ENCODE results near the gene KCNV2.

The KCNV2 gene

DNA sequence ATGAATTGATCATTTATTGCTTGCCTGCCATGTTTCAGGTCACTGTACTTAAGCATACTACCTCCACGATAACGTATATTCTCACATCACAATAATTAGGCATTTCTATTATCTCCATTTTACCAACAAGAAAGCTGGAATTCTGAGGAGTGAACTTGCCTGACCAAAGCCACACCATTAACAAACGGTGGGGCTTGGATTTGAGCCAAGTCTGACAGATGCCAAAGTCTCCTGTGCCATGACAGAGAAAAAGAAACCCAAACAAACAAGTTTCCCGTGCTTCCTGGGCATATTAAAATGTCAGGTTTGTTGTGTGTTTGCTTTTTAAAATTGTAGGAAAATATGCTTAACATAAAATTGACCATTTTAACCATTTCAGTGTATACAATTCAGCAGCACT lies 40.8 kb upstream of the KCNV2 start:
- H3K36me3 ChIP-seq (replicated peaks in 1 of 2; ENCODE audit: control insufficient read depth in 2 of 2, insufficient read depth in 2 of 2, low read length in 2 of 2) = no peaks in the 10 kb centered on the region
- WGBS, 2 donors (ENCODE audit: extremely low coverage in 2 of 2, insufficient read length in 2 of 2, insufficient replicate concordance in 1 of 2) = no CpG with 5 or more reads among the region's 4 CpGs

GRCh38 chr9:2677915-2678889 lies 39.1 kb upstream of the KCNV2 start:
- no peaks in the 10 kb centered on the region for H3K36me3 ChIP-seq (replicated peaks in 1 of 2; ENCODE audit: control insufficient read depth in 2 of 2, insufficient read depth in 2 of 2, low read length in 2 of 2)
- no peak overlapping the region for H2BK120ac ChIP-seq (ENCODE audit: low read depth, low read length)
- H3K4me3 ChIP-seq (ENCODE audit: low read length in 2 of 2) = no peak overlapping the region
- H2BK15ac ChIP-seq (ENCODE audit: low read length) = no peak overlapping the region
- H3K4me2 ChIP-seq (ENCODE audit: insufficient read depth, low read length, poor library complexity, severe bottlenecking) = no peak overlapping the region
- H2BK12ac ChIP-seq (ENCODE audit: low read length) = no peak overlapping the region
- no peak overlapping the region for H3K14ac ChIP-seq (ENCODE audit: low read length)
- H2AFZ ChIP-seq (ENCODE audit: low read length) = no peak overlapping the region
- no peak overlapping the region for H3K4ac ChIP-seq (ENCODE audit: low read length)
- no peak overlapping the region for H4K91ac ChIP-seq (ENCODE audit: low read depth, low read length, poor library complexity)
- H4K8ac ChIP-seq (ENCODE audit: low read depth, low read length) = no peak overlapping the region
- H3K79me1 ChIP-seq (ENCODE audit: low read depth, low read length) = no peaks in the 10 kb centered on the region
- WGBS, 2 donors (ENCODE audit: extremely low coverage in 2 of 2, insufficient read length in 2 of 2, insufficient replicate concordance in 1 of 2) = no CpG with 5 or more reads among the region's 5 CpGs
- no peak overlapping the region for H3K18ac ChIP-seq (ENCODE audit: low read length)
- H2BK5ac ChIP-seq (ENCODE audit: low read length) = no peak overlapping the region
- H3K9ac ChIP-seq (ENCODE audit: low read depth, low read length, poor library complexity) = no peak overlapping the region
- no peak overlapping the region for H3K27ac ChIP-seq (replicated peaks; ENCODE audit: low read length)
- DNase-seq (ENCODE audit: low spot score) = no peak
- no peaks in the 10 kb centered on the region for H3K9me3 ChIP-seq (replicated peaks in 1 of 2; ENCODE audit: control insufficient read depth in 2 of 2, insufficient read depth in 1 of 2, low read depth in 1 of 2, low read length in 2 of 2)
- no peaks in the 10 kb centered on the region for H3K27me3 ChIP-seq (ENCODE audit: control insufficient read depth in 3 of 3, insufficient read depth in 3 of 3, low read depth in 1 of 3, low read length in 3 of 3)
- H2AK5ac ChIP-seq (ENCODE audit: low read depth, low read length) = no peak overlapping the region
- no peaks in the 10 kb centered on the region for H3K4me1 ChIP-seq (ENCODE audit: control insufficient read depth in 2 of 2, insufficient read depth in 1 of 2, low read depth in 1 of 2, low read length in 2 of 2)
- no peak overlapping the region for H3K23ac ChIP-seq (ENCODE audit: low read depth, low read length, poor library complexity)

More for the DNA sequence above, 40.8 kb upstream of the KCNV2 start:
- no peak overlapping the region for H3K9ac ChIP-seq (ENCODE audit: low read depth, low read length, poor library complexity)
- no peak overlapping the region for H3K27ac ChIP-seq (replicated peaks; ENCODE audit: low read length)
- H3K4ac ChIP-seq (ENCODE audit: low read length) = no peak overlapping the region
- H2BK120ac ChIP-seq (ENCODE audit: low read depth, low read length) = no peak overlapping the region
- no peak overlapping the region for H4K91ac ChIP-seq (ENCODE audit: low read depth, low read length, poor library complexity)
- no peak overlapping the region for H4K8ac ChIP-seq (ENCODE audit: low read depth, low read length)
- H3K27me3 ChIP-seq (ENCODE audit: control insufficient read depth in 3 of 3, insufficient read depth in 3 of 3, low read depth in 1 of 3, low read length in 3 of 3) = no peaks in the 10 kb centered on the region
- H3K9me3 ChIP-seq (replicated peaks in 1 of 2; ENCODE audit: control insufficient read depth in 2 of 2, insufficient read depth in 1 of 2, low read depth in 1 of 2, low read length in 2 of 2) = no peaks in the 10 kb centered on the region
- no peak overlapping the region for H3K4me2 ChIP-seq (ENCODE audit: insufficient read depth, low read length, poor library complexity, severe bottlenecking)
- no peak overlapping the region for H2AFZ ChIP-seq (ENCODE audit: low read length)
- H3K14ac ChIP-seq (ENCODE audit: low read length) = no peak overlapping the region
- H3K4me3 ChIP-seq (ENCODE audit: low read length in 2 of 2) = no peak overlapping the region
- H2AK5ac ChIP-seq (ENCODE audit: low read depth, low read length) = no peak overlapping the region
- H3K18ac ChIP-seq (ENCODE audit: low read length) = no peak overlapping the region
- H2BK12ac ChIP-seq (ENCODE audit: low read length) = no peak overlapping the region
- no peaks in the 10 kb centered on the region for H3K79me1 ChIP-seq (ENCODE audit: low read depth, low read length)
- no peak for DNase-seq (ENCODE audit: low spot score)
- H2BK5ac ChIP-seq (ENCODE audit: low read length) = no peak overlapping the region
- H3K23ac ChIP-seq (ENCODE audit: low read depth, low read length, poor library complexity) = no peak overlapping the region
- H2BK15ac ChIP-seq (ENCODE audit: low read length) = no peak overlapping the region
- no peaks in the 10 kb centered on the region for H3K4me1 ChIP-seq (ENCODE audit: control insufficient read depth in 2 of 2, insufficient read depth in 1 of 2, low read depth in 1 of 2, low read length in 2 of 2)

- Histone ChIP-seq H2BK5ac (ENCODE audit: low read length) (no peak overlapping the region), H3K36me3 (replicated peaks in 1 of 2; ENCODE audit: control insufficient read depth in 2 of 2, insufficient read depth in 2 of 2, low read length in 2 of 2) (no peaks in the 10 kb centered on the region), H2AK5ac (ENCODE audit: low read depth, low read length) (no peak overlapping the region), H2BK15ac (ENCODE audit: low read length) (no peak overlapping the region), H3K18ac (ENCODE audit: low read length) (no peak overlapping the region), H4K8ac (ENCODE audit: low read depth, low read length) (no peak overlapping the region), H3K14ac (ENCODE audit: low read length) (no peak overlapping the region), H3K4ac (ENCODE audit: low read length) (no peak overlapping the region), H3K27ac (replicated peaks; ENCODE audit: low read length) (no peak overlapping the region), H3K9me3 (replicated peaks in 1 of 2; ENCODE audit: control insufficient read depth in 2 of 2, insufficient read depth in 1 of 2, low read depth in 1 of 2, low read length in 2 of 2) (no peaks in the 10 kb centered on the region), H3K4me2 (ENCODE audit: insufficient read depth, low read length, poor library complexity, severe bottlenecking) (no peak overlapping the region), H3K4me3 (ENCODE audit: low read length in 2 of 2) (no peak overlapping the region), H3K4me1 (ENCODE audit: control insufficient read depth in 2 of 2, insufficient read depth in 1 of 2, low read depth in 1 of 2, low read length in 2 of 2) (no peaks in the 10 kb centered on the region), H2BK12ac (ENCODE audit: low read length) (no peak overlapping the region), H2BK120ac (ENCODE audit: low read depth, low read length) (no peak overlapping the region), H2AFZ (ENCODE audit: low read length) (no peak overlapping the region), H4K91ac (ENCODE audit: low read depth, low read length, poor library complexity) (no peak overlapping the region), H3K27me3 (ENCODE audit: control insufficient read depth in 3 of 3, insufficient read depth in 3 of 3, low read depth in 1 of 3, low read length in 3 of 3) (no peaks in the 10 kb centered on the region), H3K9ac (ENCODE audit: low read depth, low read length, poor library complexity) (no peak overlapping the region), H3K23ac (ENCODE audit: low read depth, low read length, poor library complexity) (no peak overlapping the region), H3K79me1 (ENCODE audit: low read depth, low read length) (no peaks in the 10 kb centered on the region)
- DNase-seq (ENCODE audit: low spot score) = no peak
- no CpG with 5 or more reads among the region's 2 CpGs for WGBS, 2 donors (ENCODE audit: extremely low coverage in 2 of 2, insufficient read length in 2 of 2, insufficient replicate concordance in 1 of 2)
Observed at GRCh38 chr9:2679011-2679410, 38.3 kb upstream of the KCNV2 start.

- H3K18ac ChIP-seq (ENCODE audit: low read length) = no peak overlapping the region
- no peak overlapping the region for H2BK120ac ChIP-seq (ENCODE audit: low read depth, low read length)
- H3K4me2 ChIP-seq (ENCODE audit: insufficient read depth, low read length, poor library complexity, severe bottlenecking) = no peak overlapping the region
- no peak overlapping the region for H3K4ac ChIP-seq (ENCODE audit: low read length)
- H3K9ac ChIP-seq (ENCODE audit: low read depth, low read length, poor library complexity) = no peak overlapping the region
- H2BK5ac ChIP-seq (ENCODE audit: low read length) = no peak overlapping the region
- peaks cover 0 to 2% of the 10 kb centered on the region in 2 donors for H3K36me3 ChIP-seq (replicated peaks in 1 of 2; ENCODE audit: control insufficient read depth in 2 of 2, insufficient read depth in 2 of 2, low read length in 2 of 2)
- no peak overlapping the region for H3K14ac ChIP-seq (ENCODE audit: low read length)
- H3K79me1 ChIP-seq (ENCODE audit: low read depth, low read length) = no peaks in the 10 kb centered on the region
- H3K27ac ChIP-seq (replicated peaks; ENCODE audit: low read length) = no peak overlapping the region
- H4K8ac ChIP-seq (ENCODE audit: low read depth, low read length) = no peak overlapping the region
- H3K4me3 ChIP-seq (ENCODE audit: low read length in 2 of 2) = no peak overlapping the region
- no peak overlapping the region for H2BK15ac ChIP-seq (ENCODE audit: low read length)
- H3K23ac ChIP-seq (ENCODE audit: low read depth, low read length, poor library complexity) = no peak overlapping the region
- no peak overlapping the region for H2BK12ac ChIP-seq (ENCODE audit: low read length)
- DNase-seq (ENCODE audit: low spot score) = no peak
- no CpG with 5 or more reads among the region's 1 CpG for WGBS, 2 donors (ENCODE audit: extremely low coverage in 2 of 2, insufficient read length in 2 of 2, insufficient replicate concordance in 1 of 2)
- no peaks in the 10 kb centered on the region for H3K9me3 ChIP-seq (replicated peaks in 1 of 2; ENCODE audit: control insufficient read depth in 2 of 2, insufficient read depth in 1 of 2, low read depth in 1 of 2, low read length in 2 of 2)
- no peaks in the 10 kb centered on the region for H3K4me1 ChIP-seq (ENCODE audit: control insufficient read depth in 2 of 2, insufficient read depth in 1 of 2, low read depth in 1 of 2, low read length in 2 of 2)
- no peak overlapping the region for H2AK5ac ChIP-seq (ENCODE audit: low read depth, low read length)
- H4K91ac ChIP-seq (ENCODE audit: low read depth, low read length, poor library complexity) = no peak overlapping the region
- H3K27me3 ChIP-seq (ENCODE audit: control insufficient read depth in 3 of 3, insufficient read depth in 3 of 3, low read depth in 1 of 3, low read length in 3 of 3) = no peaks in the 10 kb centered on the region
- no peak overlapping the region for H2AFZ ChIP-seq (ENCODE audit: low read length)
Observed at GRCh38 chr9:2681981-2682380, 35.3 kb upstream of the KCNV2 start.
